ENCODE measurements around the gene ZNG1C.
"Not testable (repeated sequence)": the region's sequence is repeated elsewhere in the genome, so short reads cannot be mapped to it uniquely, and the experiment has no call there.

Gene ZNG1C

GRCh38 chr9:68343242-68343641 lies 101.5 kb downstream of the ZNG1C start:
- H3K27ac ChIP-seq (ENCODE audit: low read length); H3K4me3 ChIP-seq (ENCODE audit: low read length in 2 of 2): not testable (repeated sequence)

DNA sequence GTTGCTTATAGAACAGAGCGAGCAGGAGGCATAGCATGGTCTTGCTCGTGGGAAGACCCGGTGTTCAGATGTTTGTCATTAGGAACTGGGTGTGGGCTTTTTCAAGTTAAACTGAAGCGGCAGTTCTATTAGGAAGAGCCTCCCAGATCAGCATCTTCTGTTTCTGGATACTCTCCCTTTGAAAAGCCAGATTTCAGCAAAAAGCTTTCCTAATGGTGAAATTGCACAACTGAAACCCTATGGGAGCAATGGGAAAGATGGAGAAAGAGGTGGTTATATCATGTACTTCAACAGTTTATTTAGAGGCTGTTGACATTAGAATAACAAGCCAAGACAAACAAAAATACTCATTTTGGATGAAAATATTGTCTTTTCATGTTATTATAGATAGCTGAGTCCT lies 102.2 kb downstream of the ZNG1C start:
- not testable (repeated sequence) for H3K27me3 ChIP-seq (ENCODE audit: control insufficient read depth in 1 of 2, insufficient read depth in 2 of 2, low read length in 2 of 2); H3K27ac ChIP-seq (ENCODE audit: low read length); H3K9ac ChIP-seq (ENCODE audit: low read length in 2 of 2); H3K4me1 ChIP-seq (ENCODE audit: control insufficient read depth, insufficient read depth, low read length); H3K9me3 ChIP-seq (ENCODE audit: control insufficient read depth in 2 of 2, low read length in 2 of 2); H3K4me3 ChIP-seq (ENCODE audit: low read length in 2 of 2); H3K36me3 ChIP-seq (ENCODE audit: control insufficient read depth in 2 of 2, insufficient read depth in 2 of 2, low read length in 2 of 2)

More at GRCh38 chr9:68343242-68343641, 101.5 kb downstream of the ZNG1C start:
- H3K9me3 ChIP-seq (ENCODE audit: control insufficient read depth in 2 of 2, low read length in 2 of 2); H3K36me3 ChIP-seq (ENCODE audit: control insufficient read depth in 2 of 2, insufficient read depth in 2 of 2, low read length in 2 of 2); H3K9ac ChIP-seq (ENCODE audit: low read length in 2 of 2); H3K27me3 ChIP-seq (ENCODE audit: control insufficient read depth in 1 of 2, insufficient read depth in 2 of 2, low read length in 2 of 2); H3K4me1 ChIP-seq (ENCODE audit: control insufficient read depth, insufficient read depth, low read length): not testable (repeated sequence)
